ENCODE results near the gene OR9I1. TPM values are rescaled to one million over a fixed set of nuclear protein-coding genes. Genes with fewer than 3 reads are reported as not detected.

OR9I1 gene
- total RNA-seq, 2 donors from 2014 or later, result not detected

DNA sequence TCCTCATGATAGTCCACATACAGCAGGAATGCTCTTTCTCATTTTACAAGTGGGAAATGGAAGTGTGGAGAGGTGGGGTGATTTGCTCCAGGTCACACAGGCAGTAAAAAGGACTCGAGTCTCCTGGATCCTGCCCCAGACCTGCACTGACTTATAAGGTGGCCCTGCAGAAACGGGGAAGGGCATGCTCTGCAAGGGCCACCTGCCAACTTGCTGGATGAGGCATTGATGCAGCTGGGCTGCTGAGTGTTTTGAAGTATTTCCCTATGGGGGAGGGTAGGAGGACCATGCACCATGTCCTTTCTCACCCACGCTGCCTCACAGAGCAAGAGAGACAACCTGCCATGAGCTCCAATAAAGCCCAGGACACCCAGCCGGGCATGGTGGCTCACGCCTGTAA, 57.6 kb downstream of the OR9I1 start:
- Histone ChIP-seq H3K9ac (ENCODE audit: low read depth in 2 of 2, low read length in 2 of 2) (no peak overlapping the region), H3K36me3 (no peaks in the 10 kb centered on the region), H3K27me3 (no peaks in the 10 kb centered on the region), H3K9me3 (no peaks in the 10 kb centered on the region), H3K27ac (no peak overlapping the region), H3K4me1 (no peaks in the 10 kb centered on the region), H3K4me3 (no peak overlapping the region)
- intact Hi-C loops (cut with DNase I), result no loop called here
- TF ChIP-seq, protein P1, sequence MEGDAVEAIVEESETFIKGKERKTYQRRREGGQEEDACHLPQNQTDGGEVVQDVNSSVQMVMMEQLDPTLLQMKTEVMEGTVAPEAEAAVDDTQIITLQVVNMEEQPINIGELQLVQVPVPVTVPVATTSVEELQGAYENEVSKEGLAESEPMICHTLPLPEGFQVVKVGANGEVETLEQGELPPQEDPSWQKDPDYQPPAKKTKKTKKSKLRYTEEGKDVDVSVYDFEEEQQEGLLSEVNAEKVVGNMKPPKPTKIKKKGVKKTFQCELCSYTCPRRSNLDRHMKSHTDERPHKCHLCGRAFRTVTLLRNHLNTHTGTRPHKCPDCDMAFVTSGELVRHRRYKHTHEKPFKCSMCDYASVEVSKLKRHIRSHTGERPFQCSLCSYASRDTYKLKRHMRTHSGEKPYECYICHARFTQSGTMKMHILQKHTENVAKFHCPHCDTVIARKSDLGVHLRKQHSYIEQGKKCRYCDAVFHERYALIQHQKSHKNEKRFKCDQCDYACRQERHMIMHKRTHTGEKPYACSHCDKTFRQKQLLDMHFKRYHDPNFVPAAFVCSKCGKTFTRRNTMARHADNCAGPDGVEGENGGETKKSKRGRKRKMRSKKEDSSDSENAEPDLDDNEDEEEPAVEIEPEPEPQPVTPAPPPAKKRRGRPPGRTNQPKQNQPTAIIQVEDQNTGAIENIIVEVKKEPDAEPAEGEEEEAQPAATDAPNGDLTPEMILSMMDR (IDR thresholded peaks at IDR 0.05), result no peak
- no peak for DNase-seq

Other genes with a start within 250 kb of the OR9I1 start
- gene OR9Q1, start 101.6 kb downstream of the OR9I1 start, total RNA-seq, result not detected
- gene OR6Q1, start 94.6 kb downstream of the OR9I1 start, total RNA-seq, result not detected
- gene OR9Q2, start 63.5 kb upstream of the OR9I1 start, total RNA-seq, result not detected
- not detected for gene OR1S2, start 78.6 kb upstream of the OR9I1 start, total RNA-seq
- gene OR1S1, start 87.2 kb upstream of the OR9I1 start, total RNA-seq, result not detected
- gene OR10Q1, start 103.4 kb upstream of the OR9I1 start, total RNA-seq, result not detected
- not detected for gene OR10W1, start 142.7 kb upstream of the OR9I1 start, total RNA-seq
- not detected for gene OR5B17, start 233.5 kb upstream of the OR9I1 start, total RNA-seq